Measurements from ENCODE around the gene STUB1. TPM values are rescaled to one million over a fixed set of nuclear protein-coding genes. Genes with fewer than 3 reads are reported as not detected.

STUB1 gene
- total and polyA plus RNA-seq, 2 donors (not counting 1 experiment from before 2014, with no cell fraction given) = 94.3 to 116 TPM

GRCh38 chr16:670485-671352 lies 9.5 kb upstream of the STUB1 start:
- H3K27ac ChIP-seq (ENCODE audit: low read length in 2 of 2) = no peak overlapping the region
- intact Hi-C loops (cut with micrococcal nuclease) = no loop called here
- peaks cover 0 to 31% of the 10 kb centered on the region in 2 experiments for H3K36me3 ChIP-seq (replicated peaks in 1 of 2; ENCODE audit: control extremely low read depth in 1 of 2, control insufficient read depth in 1 of 2, extremely low read depth in 1 of 2, insufficient read depth in 2 of 2, low read length in 1 of 2)
- H2AFZ ChIP-seq (ENCODE audit: insufficient read depth, low read depth, low read length, poor library complexity, severe bottlenecking) = no peak overlapping the region
- no peak overlapping the region for H3K27ac Mint-ChIP-seq
- H3K79me2 ChIP-seq (ENCODE audit: control insufficient read depth, insufficient read depth, low read length) = peaks cover 5% of the 10 kb centered on the region
- peaks cover 0 to 9% (median 4%) of the 10 kb centered on the region in 4 experiments for H3K27me3 ChIP-seq (replicated peaks in 1 of 4; ENCODE audit: control extremely low read depth in 1 of 4, control insufficient read depth in 3 of 4, insufficient read depth in 4 of 4, low read length in 3 of 4)
- DNase-seq (no peak), ATAC-seq (ENCODE audit: low read depth) (no peak)
- TF ChIP-seq, protein P1, sequence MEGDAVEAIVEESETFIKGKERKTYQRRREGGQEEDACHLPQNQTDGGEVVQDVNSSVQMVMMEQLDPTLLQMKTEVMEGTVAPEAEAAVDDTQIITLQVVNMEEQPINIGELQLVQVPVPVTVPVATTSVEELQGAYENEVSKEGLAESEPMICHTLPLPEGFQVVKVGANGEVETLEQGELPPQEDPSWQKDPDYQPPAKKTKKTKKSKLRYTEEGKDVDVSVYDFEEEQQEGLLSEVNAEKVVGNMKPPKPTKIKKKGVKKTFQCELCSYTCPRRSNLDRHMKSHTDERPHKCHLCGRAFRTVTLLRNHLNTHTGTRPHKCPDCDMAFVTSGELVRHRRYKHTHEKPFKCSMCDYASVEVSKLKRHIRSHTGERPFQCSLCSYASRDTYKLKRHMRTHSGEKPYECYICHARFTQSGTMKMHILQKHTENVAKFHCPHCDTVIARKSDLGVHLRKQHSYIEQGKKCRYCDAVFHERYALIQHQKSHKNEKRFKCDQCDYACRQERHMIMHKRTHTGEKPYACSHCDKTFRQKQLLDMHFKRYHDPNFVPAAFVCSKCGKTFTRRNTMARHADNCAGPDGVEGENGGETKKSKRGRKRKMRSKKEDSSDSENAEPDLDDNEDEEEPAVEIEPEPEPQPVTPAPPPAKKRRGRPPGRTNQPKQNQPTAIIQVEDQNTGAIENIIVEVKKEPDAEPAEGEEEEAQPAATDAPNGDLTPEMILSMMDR (IDR thresholded peaks at IDR 0.05) = no peak
- TF ChIP-seq EZH2 (IDR thresholded peaks at IDR 0.05; ENCODE audit: borderline replicate concordance, insufficient read depth, low read depth, low read length, poor library complexity, severe bottlenecking) = no peak
- no peak overlapping the region for H3K9ac ChIP-seq (ENCODE audit: low read length)
- no peak overlapping the region for H3K4me3 ChIP-seq (ENCODE audit: control extremely low read depth in 1 of 5, extremely low read depth in 1 of 5, insufficient read depth in 1 of 5, low read depth in 2 of 5, low read length in 4 of 5)
- H3K4me3 Mint-ChIP-seq = no peak overlapping the region
- no peaks in the 10 kb centered on the region for H3K9me3 ChIP-seq (ENCODE audit: control extremely low read depth in 1 of 3, control insufficient read depth in 2 of 3, insufficient read depth in 1 of 3, low read length in 2 of 3)
- H3K27me3 Mint-ChIP-seq = peaks cover 6% of the 10 kb centered on the region
- no peak overlapping the region for H3K4me2 ChIP-seq (replicated peaks; ENCODE audit: low read depth, low read length, poor library complexity, severe bottlenecking)
- POLR2A ChIA-PET = no interaction called here
- peaks cover 31% of the 10 kb centered on the region for H4K20me1 ChIP-seq (ENCODE audit: control insufficient read depth, insufficient read depth, low read length, poor library complexity, severe bottlenecking)
- peaks cover 18% of the 10 kb centered on the region for H3K4me1 Mint-ChIP-seq
- CTCF ChIA-PET = interaction anchor here (1.0 kb wide), 1 partner anchor 99 kb away, joined by 3 read pairs; no protein-coding TSS in a partner anchor
- WGBS (ENCODE audit: insufficient coverage) = 96% methylated on average over 50 of the region's 52 CpGs
- H3K4me1 ChIP-seq (ENCODE audit: control insufficient read depth in 2 of 2, insufficient read depth in 2 of 2, low read length in 2 of 2) = peaks cover 21 to 31% of the 10 kb centered on the region in 2 donors
- no peaks in the 10 kb centered on the region for H3K9me3 Mint-ChIP-seq (ENCODE audit: insufficient read depth)

All from B cell (primary cell).